Measurements from ENCODE around the gene THEMIS2.

Gene THEMIS2

DNA sequence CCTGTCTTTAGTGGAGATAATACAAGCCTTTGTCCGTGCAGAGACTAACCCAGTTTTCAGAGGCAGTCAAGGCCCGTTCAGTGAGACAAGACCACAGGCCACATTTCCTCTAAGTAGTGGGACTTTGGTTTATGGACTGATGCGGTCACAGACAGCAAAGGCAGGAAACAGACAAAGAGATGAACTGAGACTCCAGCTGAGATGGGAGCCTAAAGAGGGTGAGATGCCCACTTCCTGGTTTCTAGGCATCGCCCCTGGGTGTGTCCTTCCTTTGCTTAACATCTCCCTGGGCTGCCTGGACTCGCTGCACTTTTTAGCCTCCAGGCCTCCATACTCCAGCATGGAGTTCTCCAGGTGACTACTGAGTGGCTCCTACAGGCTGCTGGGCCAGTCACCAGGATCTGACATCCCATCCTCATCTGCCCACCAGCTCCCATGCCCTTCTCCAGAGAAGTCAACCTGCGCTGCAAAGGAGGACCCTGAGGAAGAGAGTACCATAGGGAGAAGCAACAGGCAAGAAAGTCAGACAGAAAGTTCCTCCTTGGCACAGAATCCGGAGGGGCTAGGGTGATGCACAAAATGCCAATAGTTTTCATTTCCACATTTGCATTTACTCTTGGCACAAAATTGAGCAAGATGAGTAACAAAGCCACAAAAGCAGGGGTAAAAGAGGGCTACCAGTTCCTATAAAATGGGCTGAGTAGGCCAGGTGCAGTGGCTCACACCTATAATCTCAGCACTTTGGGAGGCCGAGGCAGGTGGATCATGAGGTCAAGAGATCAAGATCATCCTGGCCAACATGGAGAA is 15.1 kb downstream of the THEMIS2 start:
- TF ChIP-seq, protein P1, sequence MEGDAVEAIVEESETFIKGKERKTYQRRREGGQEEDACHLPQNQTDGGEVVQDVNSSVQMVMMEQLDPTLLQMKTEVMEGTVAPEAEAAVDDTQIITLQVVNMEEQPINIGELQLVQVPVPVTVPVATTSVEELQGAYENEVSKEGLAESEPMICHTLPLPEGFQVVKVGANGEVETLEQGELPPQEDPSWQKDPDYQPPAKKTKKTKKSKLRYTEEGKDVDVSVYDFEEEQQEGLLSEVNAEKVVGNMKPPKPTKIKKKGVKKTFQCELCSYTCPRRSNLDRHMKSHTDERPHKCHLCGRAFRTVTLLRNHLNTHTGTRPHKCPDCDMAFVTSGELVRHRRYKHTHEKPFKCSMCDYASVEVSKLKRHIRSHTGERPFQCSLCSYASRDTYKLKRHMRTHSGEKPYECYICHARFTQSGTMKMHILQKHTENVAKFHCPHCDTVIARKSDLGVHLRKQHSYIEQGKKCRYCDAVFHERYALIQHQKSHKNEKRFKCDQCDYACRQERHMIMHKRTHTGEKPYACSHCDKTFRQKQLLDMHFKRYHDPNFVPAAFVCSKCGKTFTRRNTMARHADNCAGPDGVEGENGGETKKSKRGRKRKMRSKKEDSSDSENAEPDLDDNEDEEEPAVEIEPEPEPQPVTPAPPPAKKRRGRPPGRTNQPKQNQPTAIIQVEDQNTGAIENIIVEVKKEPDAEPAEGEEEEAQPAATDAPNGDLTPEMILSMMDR (IDR thresholded peaks at IDR 0.05; ENCODE audit: low read depth, low read length), result no peak
- no peak overlapping the region for H3K4me3 ChIP-seq (ENCODE audit: low read depth, low read length)

DNA sequence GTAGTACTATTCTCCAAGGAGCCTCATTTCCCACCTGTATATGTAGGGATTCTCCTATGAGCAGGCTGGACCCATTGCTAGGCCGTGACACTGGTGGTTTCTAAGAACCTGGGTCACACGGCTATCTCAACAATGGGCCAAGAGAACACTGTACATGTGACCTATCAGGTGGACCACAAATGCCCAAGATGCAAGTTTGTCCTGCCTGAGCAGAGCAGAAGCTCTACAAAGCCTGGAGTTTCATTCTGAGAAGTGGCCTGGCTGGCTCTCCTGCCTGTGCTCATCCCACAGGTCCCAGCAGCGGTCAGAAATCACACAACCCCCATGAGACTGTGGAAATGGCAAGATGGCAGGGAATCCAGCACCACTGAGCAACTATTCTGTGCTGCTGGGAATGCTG is 17.2 kb downstream of the THEMIS2 start:
- H3K4me3 ChIP-seq (ENCODE audit: low read depth, low read length), result no peak overlapping the region
- TF ChIP-seq, protein P1 (IDR thresholded peaks at IDR 0.05; ENCODE audit: low read depth, low read length), result no peak

DNA sequence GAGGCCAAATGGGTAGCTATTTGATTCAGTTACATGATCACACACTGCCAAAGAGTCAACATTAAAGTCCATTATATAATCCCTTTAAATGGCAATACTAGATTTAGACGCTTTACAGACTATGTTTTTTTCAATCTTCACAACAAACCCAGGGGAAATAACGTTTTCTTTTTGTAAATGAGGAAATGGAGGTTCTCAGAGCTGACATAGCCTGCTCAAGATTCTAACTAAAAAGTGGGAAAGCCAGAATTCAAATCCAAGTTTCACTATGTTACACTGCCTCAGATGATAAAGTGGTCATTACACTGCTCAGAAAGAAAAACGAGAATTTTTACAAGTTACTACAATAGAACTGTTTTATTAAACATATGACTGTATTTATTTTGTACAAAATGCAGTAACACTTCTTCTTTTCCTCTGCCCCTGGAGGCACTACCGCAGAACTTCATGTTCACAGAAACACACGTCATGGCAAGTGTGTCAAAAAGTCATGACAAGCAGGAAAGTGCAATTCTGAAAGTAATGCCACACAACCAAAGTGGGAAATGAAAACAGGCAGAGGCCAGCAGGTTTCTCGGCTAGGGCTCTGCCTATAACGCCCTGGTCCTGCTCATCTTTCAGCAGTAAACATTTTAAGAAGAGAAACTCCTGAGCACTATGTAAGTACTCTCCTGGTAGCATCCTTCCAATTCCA is 19.0 kb downstream of the THEMIS2 start:
- H3K4me3 ChIP-seq (ENCODE audit: low read depth, low read length), result no peak overlapping the region
- TF ChIP-seq, protein P1 (IDR thresholded peaks at IDR 0.05; ENCODE audit: low read depth, low read length), result no peak

DNA sequence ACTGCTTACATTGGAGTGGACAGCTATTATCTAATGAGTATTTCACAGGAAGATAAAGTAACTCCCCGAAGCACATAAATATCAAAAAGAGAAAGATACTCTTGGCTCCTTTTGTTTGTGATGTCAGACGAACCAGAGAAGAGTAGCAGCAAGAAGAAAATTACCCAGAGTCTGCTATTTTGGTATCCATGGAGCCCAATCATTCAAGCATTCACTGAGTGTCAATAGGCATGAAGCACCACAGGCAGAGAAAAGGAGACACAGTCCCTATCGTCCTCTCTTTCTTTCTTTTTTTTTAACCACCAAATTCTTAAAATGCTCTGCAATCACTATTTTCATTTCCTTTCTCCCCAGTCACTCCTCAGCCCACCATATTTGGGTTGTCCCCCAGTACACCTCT is 22.2 kb downstream of the THEMIS2 start:
- TF ChIP-seq, protein P1 (IDR thresholded peaks at IDR 0.05; ENCODE audit: low read depth, low read length), result no peak
- H3K4me3 ChIP-seq (ENCODE audit: low read depth, low read length), result no peak overlapping the region

DNA sequence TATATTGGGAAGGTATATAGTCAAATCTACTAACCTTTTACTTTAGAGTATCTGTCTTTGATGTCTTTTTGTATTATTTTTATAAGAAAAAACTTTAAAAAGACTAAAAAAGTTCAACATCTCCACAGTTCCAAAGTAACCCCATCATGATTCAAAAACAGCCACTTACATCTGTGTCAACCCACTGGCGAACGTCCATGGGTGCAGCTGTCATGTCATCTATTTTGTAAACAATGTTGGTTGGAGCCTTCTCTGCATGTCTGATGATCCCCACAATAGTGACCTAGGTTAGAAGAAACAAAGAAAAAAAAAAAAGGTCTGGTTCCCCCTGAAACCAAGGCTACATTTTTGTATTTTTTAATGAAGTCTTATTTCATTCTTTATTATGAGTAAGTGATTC is 34.4 kb downstream of the THEMIS2 start:
- TF ChIP-seq, protein P1 (IDR thresholded peaks at IDR 0.05; ENCODE audit: low read depth, low read length), result no peak

DNA sequence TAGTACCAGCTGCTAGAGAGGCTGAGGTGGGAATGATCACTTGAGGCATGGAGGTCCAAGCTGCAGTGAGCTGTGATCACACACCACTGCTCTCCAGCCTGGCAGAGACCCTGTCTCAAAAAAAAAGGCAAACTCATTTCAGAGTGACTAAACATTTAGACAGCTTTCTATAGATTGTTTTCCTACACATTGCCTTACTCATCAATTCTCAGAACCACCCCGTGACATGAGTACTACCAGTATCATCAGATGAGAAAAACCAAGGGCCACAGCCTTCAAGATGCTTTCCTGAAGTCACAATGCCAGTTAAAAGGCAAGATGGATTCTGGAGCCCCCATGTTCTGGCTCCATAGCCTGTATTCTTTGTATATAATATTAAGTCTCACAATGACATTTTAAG is 40.1 kb downstream of the THEMIS2 start:
- no peak overlapping the region for H3K4me3 ChIP-seq (ENCODE audit: low read depth, low read length)
- TF ChIP-seq, protein P1 (IDR thresholded peaks at IDR 0.05; ENCODE audit: low read depth, low read length), result no peak

More for the DNA sequence above, 34.4 kb downstream of the THEMIS2 start:
- H3K4me3 ChIP-seq (ENCODE audit: low read depth, low read length), result no peak overlapping the region

DNA sequence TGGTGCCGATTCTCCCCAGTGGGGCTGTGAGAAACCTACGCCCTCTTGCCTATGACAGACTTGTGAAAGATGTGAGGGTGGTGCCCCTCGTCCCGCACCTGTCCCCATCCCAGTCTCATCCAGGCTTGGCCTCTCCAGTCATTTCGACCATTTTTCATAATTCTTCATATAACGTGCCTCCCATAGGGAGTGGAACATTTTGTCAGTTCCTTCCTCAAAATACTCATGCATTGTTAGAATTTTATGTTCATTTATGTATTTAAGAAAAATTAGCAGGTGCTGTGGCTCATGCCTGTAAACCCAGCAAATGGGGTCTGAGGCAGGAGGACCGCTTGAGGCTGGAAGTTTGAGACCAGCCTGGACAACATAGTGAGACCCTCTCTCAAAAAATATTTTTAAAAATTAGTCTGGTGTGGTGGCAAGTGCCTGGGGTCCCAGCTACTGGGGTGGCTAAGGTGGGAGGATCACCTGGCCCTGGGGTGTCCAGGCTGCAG is 42.8 kb downstream of the THEMIS2 start:
- peak overlapping the region; percentile 36; the same call in 1 of the 2 replicates for H3K4me3 ChIP-seq (ENCODE audit: low read depth, low read length)
- TF ChIP-seq, protein P1 (IDR thresholded peaks at IDR 0.05; ENCODE audit: low read depth, low read length), result no peak
